Stimulated activated CD8-positive, alpha-beta memory T cell treated with anti-CD3 and anti-CD28 coated beads, Interleukin-2, amount 100 ng/mL, for 48 hours (primary cell): ENCODE measurements around the gene PFDN4.

Source experiments
- DNase-seq, 2 donors: peaks; one replicate each; pipeline ENCODE4 v3.0.0-alpha.2; 2020; ENCODE audit warnings: low read depth in 2 of 2

Gene PFDN4

DNA sequence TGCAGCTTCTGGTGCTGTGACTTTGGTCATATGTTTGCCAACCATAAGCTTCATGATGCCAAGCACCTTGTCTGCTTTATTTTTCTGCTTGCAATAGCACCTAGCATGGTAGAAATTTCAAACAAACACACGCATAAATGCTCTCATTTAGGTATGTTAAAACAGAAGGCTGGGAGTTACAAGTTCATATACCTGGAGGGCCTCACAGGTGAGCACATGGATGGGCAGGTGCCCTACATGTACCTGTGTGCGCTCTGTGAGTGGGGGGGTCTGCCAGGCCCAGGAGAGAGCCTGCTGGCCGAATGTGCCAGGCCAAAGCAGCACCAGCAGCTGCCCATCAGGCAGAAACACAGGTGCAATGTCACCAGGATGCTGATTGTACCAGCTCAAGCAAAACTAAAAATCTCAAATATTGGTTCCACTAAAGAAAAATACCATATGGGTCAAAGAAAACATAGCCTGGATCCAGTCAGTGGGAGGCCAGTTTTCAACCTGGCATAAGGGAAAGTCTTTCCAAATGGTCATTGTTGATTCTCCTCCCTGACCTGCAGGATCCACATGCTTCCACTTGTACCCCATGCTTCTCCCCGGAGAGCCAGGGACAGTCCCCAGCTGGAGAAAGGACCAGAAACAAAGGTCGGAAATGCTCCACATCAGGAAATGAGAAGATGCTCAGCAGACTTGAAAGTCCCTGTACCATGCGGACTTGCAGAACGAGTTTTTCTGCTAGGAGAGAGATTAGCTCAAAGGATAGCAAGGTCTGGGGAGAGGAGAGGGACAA, 7.2 kb upstream of the PFDN4 start:
- no peak for DNase-seq

DNA sequence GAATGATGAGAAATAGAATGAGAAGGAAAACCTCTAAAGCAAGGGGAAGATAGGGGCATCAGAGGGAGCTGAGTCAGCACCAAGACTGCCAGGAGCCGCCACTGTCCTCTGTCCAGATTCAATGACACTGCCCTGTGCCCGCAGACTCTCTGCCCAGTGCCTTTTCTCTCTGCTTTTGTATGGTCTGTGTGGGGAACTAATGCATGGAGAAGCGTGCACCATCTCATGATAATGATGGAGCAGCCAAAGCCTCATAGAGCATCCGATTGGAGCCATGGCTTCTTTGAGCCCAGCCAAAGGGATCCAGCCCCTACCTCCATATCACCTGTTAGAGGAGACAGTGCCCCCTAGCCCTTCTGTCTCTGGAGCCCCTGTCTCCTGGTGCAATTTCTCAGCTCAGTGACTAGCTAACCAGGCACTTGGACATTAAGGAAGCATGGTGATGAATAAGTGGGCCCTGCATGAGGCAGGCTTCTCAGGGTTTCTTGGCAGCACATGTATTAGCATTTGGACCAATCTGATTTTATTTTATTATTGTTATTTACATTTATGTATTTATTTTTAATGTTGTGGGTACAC, 6.5 kb upstream of the PFDN4 start:
- DNase-seq, result no peak

DNA sequence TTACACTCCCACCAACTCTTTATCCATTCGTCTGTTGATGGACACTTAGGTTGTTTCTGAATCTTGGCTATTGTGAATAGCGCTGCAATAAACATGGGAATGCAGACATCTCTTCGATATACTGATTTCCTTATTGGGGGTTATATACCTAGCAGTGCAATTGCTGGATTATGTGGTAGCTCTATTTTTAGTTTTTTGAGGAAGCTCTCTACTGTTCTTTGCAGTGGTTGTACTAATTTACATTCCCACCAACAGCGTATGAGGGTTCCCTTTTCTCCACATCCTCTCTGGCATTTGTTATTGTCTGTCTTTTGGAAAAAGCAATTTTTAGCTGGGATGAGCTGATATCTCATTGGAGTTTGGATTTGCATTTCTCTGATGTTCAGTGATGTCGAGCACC, 4.6 kb upstream of the PFDN4 start:
- no peak for DNase-seq

DNA sequence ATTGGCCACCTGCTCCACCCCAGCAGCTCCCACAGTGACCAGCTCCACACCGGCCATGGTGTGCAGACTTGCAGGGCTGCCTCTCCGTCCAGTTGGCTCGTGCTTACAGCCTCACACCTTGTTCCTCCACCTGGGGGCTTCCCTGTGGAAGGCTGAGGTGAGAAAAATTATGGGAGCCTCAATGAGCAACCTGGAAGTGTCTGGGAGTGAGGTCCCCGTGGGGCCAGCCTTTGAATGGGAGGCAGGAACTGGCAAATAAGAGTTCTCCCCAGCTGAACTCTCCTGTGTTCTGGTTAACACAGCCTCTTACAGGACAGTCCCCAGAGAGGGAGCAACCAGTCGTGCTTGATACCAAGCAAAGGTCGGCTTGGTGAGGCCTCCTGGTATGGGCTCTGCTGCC, 3.8 kb upstream of the PFDN4 start:
- DNase-seq, result no peak

DNA sequence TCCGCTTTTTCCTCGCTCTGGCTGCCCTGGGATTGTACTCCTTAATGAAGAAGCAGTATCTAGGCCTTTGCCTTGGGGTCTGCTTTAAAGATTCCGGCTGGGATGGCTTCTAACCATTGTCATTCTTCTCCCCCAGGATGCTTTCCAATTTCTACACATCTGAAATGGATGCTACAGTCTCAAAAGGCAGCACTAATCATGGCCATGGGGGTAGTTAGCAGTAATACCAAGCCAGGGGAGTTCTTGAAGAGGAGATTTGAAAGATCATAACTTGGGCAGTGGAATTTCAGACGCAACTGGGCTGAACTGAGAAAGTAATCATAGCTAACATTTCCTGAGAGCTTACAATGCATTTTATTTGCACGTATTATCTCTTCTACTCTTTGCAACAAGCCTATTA, 3.4 kb upstream of the PFDN4 start:
- DNase-seq, result no peak

DNA sequence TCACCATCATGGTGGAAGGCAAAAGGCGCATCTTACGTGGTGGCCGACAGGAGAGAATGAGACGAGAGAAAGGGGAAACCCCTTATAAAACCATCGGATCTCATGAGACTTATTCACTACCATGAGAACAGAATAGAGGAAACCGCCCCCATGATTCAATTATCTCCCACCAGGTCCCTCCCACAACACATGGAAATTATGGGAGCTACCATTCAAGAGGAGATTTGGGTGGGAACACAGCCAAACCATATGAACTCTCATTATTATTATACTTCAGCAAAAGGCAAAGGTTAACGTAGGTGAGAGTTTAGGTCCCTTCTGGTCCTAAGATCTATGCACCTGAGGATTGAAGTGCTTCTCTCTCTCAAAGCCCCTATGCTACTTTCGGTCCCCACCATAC, 2.4 kb upstream of the PFDN4 start:
- no peak for DNase-seq

DNA sequence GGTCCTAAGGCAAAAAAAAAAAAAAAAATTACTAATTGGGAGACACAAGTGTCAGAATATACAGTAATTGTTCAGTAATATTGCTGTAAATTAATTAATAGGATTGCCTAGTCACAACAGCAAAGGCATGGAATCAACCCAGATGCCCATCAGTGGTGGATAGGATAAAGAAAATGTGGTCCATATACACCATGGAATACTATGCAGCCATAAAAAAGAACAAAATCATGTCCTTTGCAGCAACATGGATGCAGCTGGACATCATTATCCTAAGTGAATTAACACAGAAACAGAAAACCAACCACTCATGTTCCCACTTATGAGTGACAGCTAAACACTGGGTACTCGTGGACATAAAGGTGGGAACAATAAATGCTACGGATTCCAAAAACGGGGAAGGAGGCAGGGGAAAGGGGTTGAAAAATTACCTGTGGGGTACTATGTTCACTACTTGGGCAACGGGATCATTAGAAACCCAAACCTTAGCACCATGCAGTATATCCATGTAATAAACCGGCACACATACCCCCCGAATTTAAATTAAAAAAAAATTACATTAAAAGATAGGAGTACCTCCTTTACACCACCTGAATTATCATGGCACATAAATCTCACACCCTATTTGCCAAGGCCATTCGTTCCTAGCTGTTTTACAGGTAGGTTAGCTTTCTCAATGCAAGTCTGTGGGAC, 689 bp upstream of the PFDN4 start:
- no peak for DNase-seq

DNA sequence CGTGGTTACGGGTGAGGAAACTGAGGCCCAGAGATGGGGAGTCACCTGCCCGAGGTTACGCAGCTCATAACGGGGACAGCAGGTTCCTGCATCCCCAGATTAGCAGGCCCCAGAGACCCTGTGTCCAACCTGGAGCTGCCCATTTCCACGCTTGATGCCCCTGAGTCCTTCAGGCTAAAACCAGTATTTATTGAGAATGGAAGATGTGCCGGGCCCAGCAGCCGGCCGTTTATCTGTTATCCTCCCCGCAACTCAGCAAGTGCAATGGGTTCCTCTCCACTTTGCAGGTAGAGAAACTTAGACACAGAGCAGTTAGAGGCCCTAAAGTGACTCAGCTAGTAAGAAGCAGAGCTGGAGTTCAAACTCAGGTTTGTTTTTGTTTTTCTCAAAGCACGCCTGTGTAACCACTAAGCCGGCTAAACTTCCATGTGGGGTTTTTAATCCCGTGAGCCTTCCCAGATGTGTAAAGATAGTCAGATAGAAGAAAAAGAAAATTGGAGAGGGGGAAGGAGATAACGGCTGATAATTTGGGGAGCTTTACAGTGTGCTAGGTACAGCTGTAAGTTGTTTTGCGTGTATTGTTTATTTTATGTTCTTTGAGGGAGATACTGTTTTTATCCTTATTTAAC, 775 bp downstream of the PFDN4 start:
- DNase-seq, result no peak

DNA sequence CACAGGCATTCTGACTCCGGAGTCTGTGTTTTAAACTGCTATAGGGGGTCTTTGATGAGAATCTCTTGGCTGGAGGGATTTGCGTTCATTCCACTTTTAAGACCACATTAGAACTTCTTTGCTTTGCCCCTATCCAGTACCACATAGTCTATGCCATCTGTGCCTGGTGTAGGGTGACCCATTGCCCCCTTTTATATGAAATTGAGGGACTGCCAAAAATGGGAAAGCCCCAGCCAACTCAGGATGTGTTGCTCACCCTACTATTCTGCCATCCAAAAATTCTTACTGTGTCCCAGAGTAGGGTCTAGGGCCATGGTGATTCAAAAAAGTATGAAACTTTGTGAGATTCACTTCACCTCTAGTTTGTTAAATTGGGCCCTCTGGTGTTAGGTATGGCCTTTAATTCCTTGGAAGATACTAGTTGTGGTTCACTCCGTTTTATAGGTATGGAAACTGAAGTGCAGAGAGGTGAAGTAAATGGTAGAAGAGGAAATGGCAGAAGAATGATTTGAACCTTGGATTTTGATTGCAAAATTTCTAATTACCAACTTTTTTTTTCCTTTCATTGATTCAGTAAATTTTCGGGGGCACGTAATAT, 1.4 kb downstream of the PFDN4 start:
- DNase-seq, result no peak

DNA sequence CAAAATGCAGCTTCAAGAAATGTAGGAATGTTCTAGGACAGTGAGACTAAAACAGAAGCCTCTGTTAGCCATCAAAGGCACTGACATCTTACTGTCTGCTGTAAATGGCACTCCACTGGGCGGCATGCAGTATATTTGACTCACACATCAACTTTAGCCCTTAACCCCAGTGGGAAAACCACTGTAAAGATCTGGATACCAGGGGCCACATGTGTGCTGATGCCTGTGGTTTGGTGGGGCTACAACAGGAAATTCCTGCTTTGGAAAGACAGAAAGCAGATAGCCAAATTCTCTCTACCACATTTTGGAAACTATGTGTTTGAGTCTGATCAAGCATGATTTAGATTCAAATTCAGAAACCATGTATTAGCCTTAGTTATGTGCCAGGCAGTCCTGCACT, 4.3 kb downstream of the PFDN4 start:
- no peak for DNase-seq

DNA sequence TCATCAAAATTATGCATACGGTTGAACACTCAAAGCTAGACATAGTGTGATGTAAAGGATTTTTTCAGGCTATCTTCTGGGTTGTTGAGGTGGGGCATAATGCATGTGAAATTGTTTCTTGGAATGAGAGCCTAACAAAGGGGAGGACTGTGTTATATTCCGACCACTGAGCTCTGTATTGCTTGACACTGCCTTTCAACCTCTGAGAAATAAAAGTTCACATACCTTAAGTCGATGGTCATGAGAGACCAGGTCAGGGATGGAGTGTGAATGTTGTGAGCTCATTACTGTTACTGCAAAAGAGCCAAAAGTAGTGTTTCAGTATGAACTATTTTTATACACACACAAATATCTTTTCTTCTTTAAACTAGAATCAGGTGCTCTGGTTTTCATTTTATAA, 5.0 kb downstream of the PFDN4 start:
- DNase-seq, result no peak

DNA sequence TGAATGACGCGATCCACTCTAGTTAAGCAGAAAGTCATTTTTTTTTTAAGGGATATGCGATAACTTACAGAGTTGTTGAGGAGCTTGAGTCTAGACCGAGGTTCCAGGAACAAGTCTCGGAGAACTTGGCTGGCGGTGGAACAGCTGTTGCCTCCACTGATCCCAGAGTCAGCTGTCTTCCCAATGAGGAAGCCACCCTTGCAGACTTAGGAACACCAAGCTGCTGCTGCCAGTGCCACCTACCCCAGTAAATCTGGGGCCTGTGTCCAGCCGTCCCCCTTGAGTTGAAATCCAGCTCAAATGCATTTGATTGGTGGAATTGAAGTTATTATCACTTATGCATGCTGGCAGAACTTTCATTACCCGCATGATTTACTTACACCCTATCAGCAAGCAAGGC, 6.7 kb downstream of the PFDN4 start:
- DNase-seq, result no peak

DNA sequence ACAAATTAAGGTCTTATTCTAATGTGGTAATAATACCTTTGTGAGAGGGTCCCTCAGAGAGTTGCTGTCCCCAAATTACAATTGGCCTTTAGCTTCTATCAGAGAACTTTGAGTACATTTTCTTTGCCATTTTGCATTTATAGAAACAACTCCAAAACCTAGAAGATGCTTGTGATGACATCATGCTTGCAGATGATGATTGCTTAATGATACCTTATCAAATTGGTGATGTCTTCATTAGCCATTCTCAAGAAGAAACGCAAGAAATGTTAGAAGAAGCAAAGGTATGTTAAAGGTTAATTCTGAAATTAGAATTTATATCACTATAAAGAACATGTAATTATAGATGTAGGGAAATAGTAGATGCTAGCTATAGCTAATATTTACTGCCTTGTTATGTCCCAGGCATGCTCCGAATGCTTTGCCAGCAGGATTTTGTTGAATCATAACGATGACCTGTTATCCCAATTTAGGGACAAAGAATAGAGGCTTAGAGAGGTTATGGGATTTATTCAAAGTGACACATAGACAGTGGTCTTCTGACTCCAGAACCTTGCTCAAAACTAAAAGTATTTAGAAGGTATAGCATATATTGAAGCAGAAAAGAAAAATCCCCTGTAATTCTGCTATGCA, 7.4 kb downstream of the PFDN4 start:
- no peak for DNase-seq

DNA sequence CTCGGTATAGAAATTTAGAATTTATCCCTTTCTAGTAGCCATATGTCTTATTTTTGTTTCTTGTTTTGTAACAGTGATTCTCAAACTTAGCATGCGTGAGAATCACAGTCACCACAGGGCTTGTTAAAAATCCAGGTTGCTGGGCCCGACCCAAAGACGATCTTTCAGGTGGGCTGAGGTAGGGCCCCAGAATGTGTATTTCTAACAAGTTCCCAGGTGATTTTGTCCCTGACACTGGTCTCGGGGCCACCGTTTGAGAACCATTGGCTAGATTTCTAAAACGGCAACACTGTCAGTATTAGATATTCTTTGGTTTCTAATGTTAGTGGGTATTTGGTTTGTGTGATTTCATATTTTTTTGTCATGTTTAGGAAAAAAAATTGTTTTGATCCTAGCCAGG, 9.9 kb downstream of the PFDN4 start:
- no peak for DNase-seq

DNA sequence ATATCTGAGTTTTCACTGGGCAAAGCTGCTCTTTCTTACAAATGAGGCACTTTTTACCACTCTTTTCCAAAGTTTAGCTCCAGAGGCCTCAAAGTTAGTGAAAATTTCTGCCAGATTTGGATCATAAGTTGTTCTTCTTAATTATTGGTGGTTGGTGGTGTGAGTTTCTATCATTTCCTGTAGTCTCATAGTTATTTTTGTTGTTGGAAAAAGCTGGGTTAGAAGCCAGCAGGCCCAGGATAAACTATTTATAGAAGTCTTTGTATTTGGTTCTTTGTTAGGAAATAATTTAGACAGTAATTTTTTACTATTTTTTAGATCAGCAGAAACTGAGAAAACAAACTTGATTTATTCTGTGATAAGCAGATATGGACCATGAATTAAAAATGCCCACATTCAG, 10.6 kb downstream of the PFDN4 start:
- no peak for DNase-seq

DNA sequence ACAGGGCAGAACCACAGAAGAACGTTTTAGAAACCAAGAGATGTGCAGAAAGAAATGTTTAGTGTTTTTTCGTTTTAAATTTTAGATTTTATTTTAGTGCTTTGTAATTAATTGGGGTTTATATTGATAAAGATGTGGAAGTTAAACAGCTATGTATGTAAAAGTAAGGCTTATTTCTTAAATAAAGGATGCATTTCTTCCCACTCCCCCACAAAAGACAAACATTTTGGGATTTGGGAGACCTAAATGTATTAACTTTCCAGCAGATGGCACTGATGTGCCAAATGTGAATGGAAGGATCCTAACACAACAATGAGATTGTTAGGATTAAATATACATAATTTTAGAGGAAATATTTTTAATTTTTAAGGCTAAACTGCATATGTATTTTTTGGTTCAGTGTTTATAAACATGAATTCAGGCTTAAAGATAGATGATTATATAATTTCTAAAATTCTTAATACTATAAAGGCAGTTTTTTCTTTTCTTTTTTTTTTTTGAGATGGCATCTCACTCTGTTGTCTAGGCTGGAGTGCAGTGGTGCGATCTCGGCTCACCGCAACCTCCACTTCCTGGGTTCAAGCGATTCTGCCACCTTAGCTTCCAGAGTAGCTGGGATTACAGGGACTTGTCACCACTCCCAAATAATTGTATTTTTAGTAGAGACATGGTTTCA, 12.0 kb downstream of the PFDN4 start:
- no peak for DNase-seq

DNA sequence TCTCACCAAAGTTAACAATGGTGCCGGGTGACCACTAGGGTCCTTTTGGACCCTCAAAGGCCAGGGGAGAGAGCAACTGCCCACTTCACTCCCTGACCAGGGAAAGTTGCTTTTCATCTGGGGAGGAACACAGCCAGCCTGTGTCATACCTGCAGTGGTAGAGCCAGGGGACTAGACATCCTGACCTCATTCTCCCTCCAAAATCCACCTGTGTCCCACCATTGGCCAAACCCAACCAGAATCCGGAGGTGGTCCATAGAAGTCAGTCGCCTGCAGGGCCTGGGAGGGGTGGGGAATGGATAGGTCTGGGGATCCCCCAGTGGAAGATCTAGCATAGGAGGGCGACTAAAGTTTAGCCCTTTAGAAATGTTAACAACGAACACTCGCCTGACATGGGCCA, 12.8 kb downstream of the PFDN4 start:
- no peak for DNase-seq

DNA sequence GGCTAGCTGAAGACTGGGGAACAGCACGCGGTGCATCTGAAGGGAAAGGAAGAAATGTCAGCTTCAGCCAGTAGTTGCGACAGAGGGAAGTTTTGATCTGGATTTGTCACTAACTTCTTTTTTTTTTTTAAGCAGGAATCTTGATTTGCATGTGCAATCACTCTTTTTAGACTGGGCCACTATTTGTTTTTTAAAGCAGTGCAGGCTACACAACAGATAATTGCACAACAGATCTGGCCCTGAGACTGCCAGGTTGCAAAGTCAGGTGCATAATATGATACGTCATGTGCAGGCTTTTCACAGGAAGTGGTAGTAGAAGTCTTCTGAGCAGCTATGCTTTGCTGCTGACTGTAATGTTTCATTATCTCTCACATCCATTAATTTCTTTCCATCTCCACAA, 13.5 kb downstream of the PFDN4 start:
- DNase-seq, result no peak

DNA sequence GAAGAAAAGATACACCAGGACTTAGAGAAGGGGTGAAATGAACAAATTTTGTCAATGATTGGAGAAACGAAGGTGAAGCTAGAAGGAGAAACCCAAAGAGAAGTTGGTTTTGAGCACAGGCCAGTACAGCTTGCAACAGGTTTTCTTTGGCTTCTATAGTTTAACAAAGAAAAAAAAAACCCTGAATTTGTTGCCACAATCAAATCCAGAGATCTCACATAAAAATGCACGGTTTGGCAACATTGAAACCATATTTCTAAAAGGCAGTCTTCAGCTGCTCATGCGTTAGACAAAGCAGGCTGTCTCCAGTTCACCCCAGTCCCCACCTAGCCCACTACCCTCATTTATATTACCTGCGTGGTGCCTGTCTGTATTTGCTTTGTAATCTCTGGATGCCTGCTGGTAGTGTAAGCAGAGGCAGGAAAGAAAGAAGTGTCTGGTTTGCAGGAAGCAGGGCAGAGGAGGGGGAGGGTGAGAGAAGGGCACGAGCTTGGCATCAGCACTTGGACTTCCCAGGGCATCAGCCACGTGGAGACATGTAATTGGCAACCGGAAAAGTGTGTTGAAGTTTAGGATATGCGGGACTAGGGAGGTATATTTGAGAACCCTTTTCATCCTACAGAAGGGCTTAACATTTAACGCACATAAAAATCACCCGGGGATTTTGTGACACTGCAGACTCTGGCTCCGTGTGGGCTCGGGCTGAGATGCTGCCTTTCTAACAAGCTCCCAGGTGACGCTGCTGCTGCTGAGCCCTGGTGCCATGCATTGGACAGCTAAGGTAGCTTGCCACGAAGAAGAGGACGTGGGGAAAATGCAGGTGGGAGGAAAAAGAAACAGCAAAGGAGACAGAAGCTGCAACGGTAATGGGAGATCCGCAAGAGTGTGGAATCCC, 14.4 kb downstream of the PFDN4 start:
- DNase-seq, result no peak

DNA sequence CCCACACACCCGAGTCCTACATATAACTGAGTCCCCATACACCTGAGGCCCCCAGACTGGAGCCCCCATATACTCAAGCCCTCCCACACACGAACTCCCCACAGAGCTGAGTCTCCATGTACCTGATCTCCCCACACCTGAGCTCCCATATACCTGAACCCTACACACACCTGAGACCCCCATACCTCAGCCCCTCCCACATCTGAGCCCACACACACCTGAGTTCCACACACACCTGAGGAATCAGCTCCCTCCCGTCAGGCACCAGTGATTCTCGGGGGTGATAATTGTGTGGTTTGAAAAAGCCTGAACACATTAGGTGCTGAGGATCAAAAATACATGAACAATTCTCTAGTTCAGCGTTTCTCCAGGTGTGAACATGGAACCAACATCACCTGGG, 15.4 kb downstream of the PFDN4 start:
- DNase-seq, result no peak
